OCI-M2 (cell line): ENCODE results near the gene CDK4.
"Not testable (repeated sequence)": the region's sequence is repeated elsewhere in the genome, so short reads cannot be mapped to it uniquely, and the experiment has no call there.

Experiments
- DNase-seq: peaks from one replicate; lab custom pipeline; 2025; ENCODE audit not compliant: unreplicated experiment; lab: John Stamatoyannopoulos, UW

CDK4 gene

GRCh38 chr12:57751788-57752667, at the start of gene CDK4:
Gene CDK4 (minus strand): TSS chr12:57752310. CDS start chr12:57751717, 593 bp downstream.
- DNase-seq: peak; percentile 84

GRCh38 chr12:57800965-57801364, 48.9 kb upstream of the CDK4 start:
- DNase-seq: no peak

GRCh38 chr12:57797933-57798332, 45.8 kb upstream of the CDK4 start:
- DNase-seq: no peak

GRCh38 chr12:57796996-57797395, 44.9 kb upstream of the CDK4 start:
- DNase-seq: no peak

GRCh38 chr12:57795354-57795753, 43.2 kb upstream of the CDK4 start:
- DNase-seq: no peak

GRCh38 chr12:57793920-57794319, 41.8 kb upstream of the CDK4 start:
- DNase-seq: no peak

GRCh38 chr12:57783861-57784260, 31.8 kb upstream of the CDK4 start:
- DNase-seq: no peak

GRCh38 chr12:57783466-57783801, 31.3 kb upstream of the CDK4 start:
- no peak for DNase-seq

- DNase-seq: peak; percentile 72
Measured at GRCh38 chr12:57782608-57783465, 30.7 kb upstream of the CDK4 start, which contains the start of gene TSFM. Gene TSFM (plus strand): TSS chr12:57782787. CDS start chr12:57782802, 15 bp downstream.

- no peak for DNase-seq
Measured at GRCh38 chr12:57782243-57782607, 30.1 kb upstream of the CDK4 start.

- no peak for DNase-seq
Measured at GRCh38 chr12:57781801-57782200, 29.7 kb upstream of the CDK4 start.

GRCh38 chr12:57781244-57781643, 29.1 kb upstream of the CDK4 start:
- DNase-seq: no peak

GRCh38 chr12:57780284-57780897, 28.3 kb upstream of the CDK4 start:
- DNase-seq: no peak

GRCh38 chr12:57779736-57780135, 27.6 kb upstream of the CDK4 start:
- no peak for DNase-seq

GRCh38 chr12:57777911-57778310, 25.8 kb upstream of the CDK4 start:
- no peak for DNase-seq

GRCh38 chr12:57777367-57777766, 25.3 kb upstream of the CDK4 start:
- no peak for DNase-seq

GRCh38 chr12:57776247-57776587, 24.1 kb upstream of the CDK4 start:
- no peak for DNase-seq

GRCh38 chr12:57775563-57776246, 23.6 kb upstream of the CDK4 start:
- DNase-seq: no peak

- DNase-seq: no peak
Measured at GRCh38 chr12:57775044-57775443, 22.9 kb upstream of the CDK4 start.

GRCh38 chr12:57774634-57775033, 22.5 kb upstream of the CDK4 start:
- DNase-seq: not testable (repeated sequence)
